Measurements from ENCODE around the gene TCF25.
"Not testable (repeated sequence)": the region's sequence is repeated elsewhere in the genome, so short reads cannot be mapped to it uniquely, and the experiment has no call there.

Gene TCF25

DNA sequence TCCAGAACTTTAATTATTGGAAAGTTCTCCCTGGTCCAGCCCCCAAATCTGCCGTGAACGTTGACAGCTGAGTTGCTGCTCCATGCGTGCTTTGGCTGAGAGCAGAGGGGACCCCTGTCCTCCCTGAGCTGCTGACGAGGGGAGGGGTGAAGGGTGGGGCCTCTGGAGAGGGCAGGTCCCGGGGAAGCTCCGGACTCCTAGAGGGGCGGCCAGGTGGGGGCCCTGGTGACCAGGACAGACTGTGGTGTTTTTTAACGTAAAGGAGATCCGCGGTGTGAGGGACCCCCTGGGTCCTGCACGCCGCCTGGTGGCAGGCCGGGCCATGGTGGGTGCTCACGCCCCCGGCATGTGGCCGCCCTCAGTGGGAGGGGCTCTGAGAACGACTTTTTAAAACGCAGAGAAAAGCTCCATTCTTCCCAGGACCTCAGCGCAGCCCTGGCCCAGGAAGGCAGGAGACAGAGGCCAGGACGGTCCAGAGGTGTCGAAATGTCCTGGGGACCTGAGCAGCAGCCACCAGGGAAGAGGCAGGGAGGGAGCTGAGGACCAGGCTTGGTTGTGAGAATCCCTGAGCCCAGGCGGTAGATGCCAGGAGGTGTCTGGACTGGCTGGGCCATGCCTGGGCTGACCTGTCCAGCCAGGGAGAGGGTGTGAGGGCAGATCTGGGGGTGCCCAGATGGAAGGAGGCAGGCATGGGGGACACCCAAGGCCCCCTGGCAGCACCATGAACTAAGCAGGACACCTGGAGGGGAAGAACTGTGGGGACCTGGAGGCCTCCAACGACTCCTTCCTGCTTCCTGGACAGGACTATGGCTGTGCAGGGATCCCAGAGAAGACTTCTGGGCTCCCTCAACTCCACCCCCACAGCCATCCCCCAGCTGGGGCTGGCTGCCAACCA, 45.3 kb downstream of the TCF25 start, which contains the start of gene MC1R:
Gene MC1R, plus strand, starts transcription at position 410 of the 895 bp plus-strand sequence. Its CDS starts 397 bp downstream, at position 807.
- DNase-seq (ENCODE audit: low read depth, low spot score), result no peak

GRCh38 chr16:89919535-89920406, 46.4 kb downstream of the TCF25 start:
- DNase-seq (ENCODE audit: low read depth, low spot score), result no peak

DNA sequence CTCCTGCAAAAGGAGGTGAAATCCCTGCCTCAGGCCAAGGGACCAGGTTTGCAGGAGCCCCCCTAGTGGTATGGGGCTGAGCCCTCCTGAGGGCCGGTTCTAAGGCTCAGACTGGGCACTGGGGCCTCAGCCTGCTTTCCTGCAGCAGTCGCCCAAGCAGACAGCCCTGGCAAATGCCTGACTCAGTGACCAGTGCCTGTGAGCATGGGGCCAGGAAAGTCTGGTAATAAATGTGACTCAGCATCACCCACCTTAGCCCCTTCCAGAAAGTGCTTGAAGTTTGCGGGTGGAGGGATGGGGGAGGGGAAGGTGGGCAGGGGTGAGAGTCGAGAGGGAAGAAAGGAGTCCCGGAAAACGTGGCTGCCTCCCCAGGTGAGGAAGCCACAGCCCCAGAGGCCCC, 47.3 kb downstream of the TCF25 start:
- DNase-seq (ENCODE audit: low read depth, low spot score), result no peak

DNA sequence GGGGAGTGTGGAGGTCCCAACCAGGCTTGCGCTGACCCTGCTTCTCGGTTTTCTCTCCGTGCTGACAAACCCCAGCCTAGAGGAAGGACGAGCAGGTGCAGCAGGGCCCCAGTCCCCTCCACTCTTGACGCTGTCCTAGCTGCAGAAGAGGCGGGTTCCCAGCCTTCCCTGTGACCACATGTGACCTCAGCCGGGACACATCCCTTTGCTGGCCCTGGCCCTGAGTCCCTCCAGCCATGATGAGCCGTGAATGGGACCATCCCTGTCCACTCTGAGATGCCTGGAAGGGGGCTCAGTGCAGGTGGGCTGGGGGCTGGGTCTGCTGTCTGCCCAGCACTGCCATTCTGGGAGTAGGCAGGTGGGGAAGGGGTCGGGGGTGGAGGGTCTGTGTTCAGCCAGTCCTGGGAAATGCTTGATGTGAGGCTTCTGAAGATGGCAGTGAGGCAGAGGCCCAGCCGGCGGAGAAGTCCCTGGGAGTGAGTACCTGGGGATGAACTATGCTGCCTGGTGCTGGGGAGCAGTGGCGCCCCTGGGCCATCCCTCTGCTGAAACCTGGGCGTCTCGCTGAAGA, 47.8 kb downstream of the TCF25 start:
- DNase-seq (ENCODE audit: low read depth, low spot score), result no peak

DNA sequence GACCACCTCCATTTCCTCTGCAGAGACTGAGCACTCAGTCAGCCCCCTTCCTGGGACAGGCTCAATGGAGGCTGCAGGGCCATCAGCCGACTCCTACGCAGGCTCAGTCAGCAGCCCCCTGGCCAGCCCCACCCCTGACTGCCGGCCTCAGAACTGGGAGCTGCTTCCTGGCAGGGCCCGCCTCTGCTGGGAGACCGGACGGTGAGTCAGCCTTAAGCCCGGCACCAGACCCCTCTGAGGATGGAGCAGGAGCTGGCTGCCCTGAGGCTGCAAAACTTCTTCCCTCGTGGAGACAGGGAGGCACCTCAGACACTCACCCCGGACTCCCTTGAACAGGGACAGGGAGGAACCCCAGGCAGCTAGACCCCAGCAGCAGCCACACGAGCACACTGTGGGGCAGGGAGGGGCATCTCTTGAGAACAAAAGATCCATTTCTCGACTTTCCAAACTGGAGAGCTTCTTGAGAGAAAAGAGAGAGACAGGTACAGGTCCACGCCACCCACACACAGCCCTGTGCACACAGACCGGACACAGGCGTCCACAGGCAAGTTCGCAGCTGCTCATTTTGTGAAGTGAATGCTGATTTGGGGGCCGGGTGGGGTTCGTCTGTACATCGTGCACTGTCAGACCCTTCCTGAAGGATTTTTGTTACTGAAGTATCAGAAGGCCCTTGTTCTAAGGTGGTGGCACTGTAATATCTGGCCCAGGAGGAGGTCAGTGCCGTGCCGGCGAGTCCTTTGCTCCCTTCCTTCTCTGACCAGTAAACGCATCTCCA, 48.5 kb downstream of the TCF25 start:
- DNase-seq (ENCODE audit: low read depth, low spot score), result peak; percentile 82

GRCh38 chr16:89922477-89922883, 49.1 kb downstream of the TCF25 start:
- peak; percentile 82 for DNase-seq (ENCODE audit: low read depth, low spot score)

- DNase-seq (ENCODE audit: low read depth, low spot score), result no peak
Observed at GRCh38 chr16:89922884-89923639, 49.7 kb downstream of the TCF25 start, which contains the start of gene TUBB3. TSS of gene TUBB3 (plus strand) at chr16:89923342. CDS start at chr16:89923402, 60 bp downstream.

DNA sequence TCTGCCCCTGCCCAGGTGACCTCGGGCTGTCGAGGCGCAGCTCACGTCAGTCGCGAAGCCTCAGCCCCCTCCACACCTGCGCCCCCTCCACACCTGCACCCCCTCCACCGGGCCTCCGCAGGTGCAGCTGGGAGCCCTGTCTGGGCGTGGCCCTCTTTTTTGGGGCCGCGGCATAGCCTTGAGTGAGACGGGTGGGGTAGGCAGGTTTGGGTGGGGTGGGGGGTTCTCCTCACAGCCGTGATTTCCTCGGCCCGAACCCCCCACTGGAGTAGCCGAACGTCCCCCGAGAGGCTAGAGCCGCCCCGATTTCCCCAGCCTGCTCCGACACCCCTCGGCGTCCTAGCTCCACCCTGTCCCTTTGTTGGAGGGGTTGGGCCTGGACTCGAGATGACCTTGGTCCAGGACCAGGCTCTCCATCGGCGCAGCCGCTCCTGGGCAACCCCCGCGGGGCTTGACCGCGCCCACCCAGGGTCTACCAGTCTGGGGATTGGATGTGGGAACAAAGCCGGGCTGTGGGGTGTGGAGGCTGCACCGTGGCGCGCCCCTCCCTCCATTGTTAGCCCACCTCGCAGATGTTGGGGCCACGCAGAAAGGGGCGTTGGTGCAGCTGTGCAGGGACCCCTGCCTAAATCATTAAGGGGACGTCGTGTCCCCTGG, 50.4 kb downstream of the TCF25 start:
- DNase-seq (ENCODE audit: low read depth, low spot score), result no peak

GRCh38 chr16:89924297-89924924, 51.0 kb downstream of the TCF25 start:
- no peak for DNase-seq (ENCODE audit: low read depth, low spot score)

DNA sequence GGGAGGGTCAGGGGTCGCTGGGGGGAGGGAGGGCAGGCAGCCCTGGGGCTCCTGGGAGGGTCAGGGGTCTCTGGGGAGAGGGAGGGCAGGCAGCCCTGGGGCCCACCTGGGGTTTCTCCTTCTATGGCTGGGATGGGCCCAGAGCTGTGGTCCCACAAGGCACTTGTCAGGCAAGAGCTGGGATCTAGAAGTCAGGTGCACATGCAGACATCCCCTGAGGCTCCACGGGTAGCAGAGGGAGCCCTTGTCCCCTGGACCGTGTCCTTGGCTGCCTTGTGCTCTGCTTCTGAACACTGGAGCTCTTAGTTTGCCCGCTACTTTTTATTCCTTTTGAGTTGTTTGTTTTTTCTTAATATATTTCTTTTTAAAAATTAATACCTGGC, 51.5 kb downstream of the TCF25 start:
- no peak for DNase-seq (ENCODE audit: low read depth, low spot score)

- DNase-seq (ENCODE audit: low read depth, low spot score), result no peak
Observed at GRCh38 chr16:89925596-89926079, 52.2 kb downstream of the TCF25 start.

DNA sequence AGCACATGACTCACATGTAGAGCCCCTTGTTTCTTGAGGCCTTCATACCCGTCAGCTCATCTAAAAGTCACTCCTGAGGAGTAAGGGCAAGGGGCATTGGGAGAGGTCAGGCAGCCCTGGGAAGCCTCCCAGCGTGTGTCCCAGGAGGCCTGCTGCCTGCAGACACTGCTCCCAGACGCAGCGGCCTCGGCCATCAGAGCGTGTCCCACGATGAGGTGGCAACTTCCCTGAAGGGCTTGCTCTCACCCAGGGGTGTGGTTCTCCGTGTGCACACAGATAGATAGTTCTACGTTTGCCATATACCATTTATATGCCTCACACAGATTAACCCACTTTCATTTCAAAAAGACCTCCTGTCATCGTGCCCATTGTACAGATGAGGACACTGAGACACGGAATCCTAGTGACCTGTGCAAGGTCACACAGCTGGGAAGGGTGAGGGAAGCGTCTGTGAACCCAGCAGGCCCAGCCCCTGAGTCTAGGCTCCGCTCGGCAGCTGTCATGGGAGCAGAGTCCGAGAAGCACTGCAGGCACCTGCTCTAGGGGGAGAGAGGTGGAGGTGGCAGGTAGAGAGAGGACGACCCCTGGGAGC, 58.0 kb downstream of the TCF25 start:
- DNase-seq (ENCODE audit: low read depth, low spot score), result no peak

DNA sequence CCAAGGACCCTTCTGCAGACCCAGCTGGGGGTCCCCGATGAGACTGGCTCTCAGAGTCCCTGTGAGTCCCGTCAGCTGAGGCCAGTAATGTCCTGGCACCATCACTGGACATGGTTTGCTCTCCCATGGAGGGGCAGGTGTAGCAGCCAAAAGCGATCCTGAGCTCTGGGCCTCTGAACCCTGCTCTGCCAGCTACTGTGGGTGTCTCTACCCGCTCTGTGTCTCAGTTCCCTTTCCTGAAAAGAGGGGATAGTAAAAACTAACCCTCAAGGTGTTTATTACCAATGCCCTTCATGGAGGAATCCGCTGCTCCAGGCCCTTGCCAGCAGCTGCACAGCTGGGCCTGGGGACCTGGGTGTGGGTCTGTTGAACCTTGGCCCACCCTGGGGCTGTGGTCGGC, 58.6 kb downstream of the TCF25 start:
- DNase-seq (ENCODE audit: low read depth, low spot score), result no peak

DNA sequence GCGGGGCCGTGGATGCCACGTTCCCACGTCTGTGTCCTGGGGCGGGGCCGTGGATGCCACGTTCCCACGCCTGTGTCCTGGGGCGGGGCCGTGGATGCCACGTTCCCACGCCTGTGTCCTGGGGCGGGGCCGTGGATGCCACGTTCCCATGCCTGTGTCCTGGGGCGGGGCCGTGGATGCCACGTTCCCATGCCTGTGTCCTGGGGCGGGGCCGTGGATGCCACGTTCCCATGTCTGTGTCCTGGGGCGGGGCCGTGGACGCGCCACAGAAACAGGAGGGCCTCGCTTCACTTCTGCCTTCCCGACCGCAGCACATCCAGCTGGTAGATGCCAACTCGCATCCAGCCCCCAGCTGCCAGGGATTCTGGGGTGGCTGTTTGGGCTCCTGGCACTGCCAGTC, 60.6 kb downstream of the TCF25 start:
- not testable (repeated sequence) for DNase-seq (ENCODE audit: low read depth, low spot score)

DNA sequence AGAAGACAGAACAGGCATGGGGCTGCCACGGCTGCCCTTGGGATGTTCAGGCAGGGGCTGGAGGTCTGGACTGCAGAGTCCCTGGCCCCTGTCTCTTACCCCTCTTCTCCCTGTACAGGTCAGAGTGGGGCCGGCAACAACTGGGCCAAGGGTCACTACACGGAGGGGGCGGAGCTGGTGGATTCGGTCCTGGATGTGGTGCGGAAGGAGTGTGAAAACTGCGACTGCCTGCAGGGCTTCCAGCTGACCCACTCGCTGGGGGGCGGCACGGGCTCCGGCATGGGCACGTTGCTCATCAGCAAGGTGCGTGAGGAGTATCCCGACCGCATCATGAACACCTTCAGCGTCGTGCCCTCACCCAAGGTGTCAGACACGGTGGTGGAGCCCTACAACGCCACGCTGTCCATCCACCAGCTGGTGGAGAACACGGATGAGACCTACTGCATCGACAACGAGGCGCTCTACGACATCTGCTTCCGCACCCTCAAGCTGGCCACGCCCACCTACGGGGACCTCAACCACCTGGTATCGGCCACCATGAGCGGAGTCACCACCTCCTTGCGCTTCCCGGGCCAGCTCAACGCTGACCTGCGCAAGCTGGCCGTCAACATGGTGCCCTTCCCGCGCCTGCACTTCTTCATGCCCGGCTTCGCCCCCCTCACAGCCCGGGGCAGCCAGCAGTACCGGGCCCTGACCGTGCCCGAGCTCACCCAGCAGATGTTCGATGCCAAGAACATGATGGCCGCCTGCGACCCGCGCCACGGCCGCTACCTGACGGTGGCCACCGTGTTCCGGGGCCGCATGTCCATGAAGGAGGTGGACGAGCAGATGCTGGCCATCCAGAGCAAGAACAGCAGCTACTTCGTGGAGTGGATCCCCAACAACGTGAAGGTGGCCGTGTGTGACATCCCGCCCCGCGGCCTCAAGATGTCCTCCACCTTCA, 61.5 kb downstream of the TCF25 start:
- DNase-seq (ENCODE audit: low read depth, low spot score), result no peak

DNA sequence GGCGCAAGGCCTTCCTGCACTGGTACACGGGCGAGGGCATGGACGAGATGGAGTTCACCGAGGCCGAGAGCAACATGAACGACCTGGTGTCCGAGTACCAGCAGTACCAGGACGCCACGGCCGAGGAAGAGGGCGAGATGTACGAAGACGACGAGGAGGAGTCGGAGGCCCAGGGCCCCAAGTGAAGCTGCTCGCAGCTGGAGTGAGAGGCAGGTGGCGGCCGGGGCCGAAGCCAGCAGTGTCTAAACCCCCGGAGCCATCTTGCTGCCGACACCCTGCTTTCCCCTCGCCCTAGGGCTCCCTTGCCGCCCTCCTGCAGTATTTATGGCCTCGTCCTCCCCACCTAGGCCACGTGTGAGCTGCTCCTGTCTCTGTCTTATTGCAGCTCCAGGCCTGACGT, 62.2 kb downstream of the TCF25 start:
- DNase-seq (ENCODE audit: low read depth, low spot score), result not testable (repeated sequence)

- no peak for DNase-seq (ENCODE audit: low read depth, low spot score)
Observed at GRCh38 chr16:89936034-89936433, 62.6 kb downstream of the TCF25 start.

DNA sequence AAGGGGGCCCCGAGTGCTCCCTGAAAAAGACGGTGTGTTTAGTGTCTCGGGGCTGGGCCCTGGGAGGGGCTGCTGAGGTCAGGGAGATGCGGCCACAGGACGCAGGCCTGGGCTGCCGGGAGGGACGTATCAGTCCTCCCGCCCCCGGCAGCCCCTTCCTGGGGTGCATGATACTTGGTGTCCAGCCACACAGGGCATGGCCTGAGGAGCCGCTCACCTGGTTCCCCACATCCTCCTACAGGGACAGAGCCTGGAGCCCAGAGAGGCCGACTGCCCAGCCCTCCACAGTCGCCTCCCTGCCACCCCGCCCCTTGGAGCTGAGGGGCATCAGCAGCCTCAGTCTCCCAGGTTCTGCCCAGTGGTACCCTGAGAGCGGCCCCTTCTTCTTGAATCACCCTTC, 63.1 kb downstream of the TCF25 start:
- DNase-seq (ENCODE audit: low read depth, low spot score), result no peak

All from smooth muscle cell of the brain vasculature (primary cell).